Measurements from ENCODE around the gene FAXDC2. TPM values are rescaled to one million over a fixed set of nuclear protein-coding genes. Genes with fewer than 3 reads are reported as not detected.

Gene FAXDC2
- total RNA-seq, 2 donors from 2014 or later = 2.3 to 6.2 TPM

- Mint-ChIP-seq H3K4me3 (no peak overlapping the region), H3K9me3 (no peaks in the 10 kb centered on the region), H3K36me3 (ENCODE audit: low read depth) (peaks cover 60% of the 10 kb centered on the region), H3K27ac (no peak overlapping the region), H3K4me1 (peaks cover 34% of the 10 kb centered on the region), H3K27me3 (ENCODE audit: insufficient read depth) (no peaks in the 10 kb centered on the region)
- no peak for TF ChIP-seq CTCF (conservative IDR thresholded peaks at IDR 0.05)
- no peak for DNase-seq
- no peak overlapping the region for H3K4me3 ChIP-seq (ENCODE audit: low read length)
- peaks cover 70% of the 10 kb centered on the region for H3K36me3 ChIP-seq (ENCODE audit: control insufficient read depth, insufficient read depth, low read length)
- H3K9ac ChIP-seq (ENCODE audit: extremely low read depth, low read length, poor library complexity, severe bottlenecking) = no peak overlapping the region
- 80 to 98% methylated on average over 1 of the region's 2 CpGs for WGBS, 2 experiments (ENCODE audit: insufficient coverage in 1 of 2, insufficient read length in 1 of 2)
- peaks cover 19% of the 10 kb centered on the region for H3K4me1 ChIP-seq (ENCODE audit: control insufficient read depth, insufficient read depth, low read length)
- H3K27ac ChIP-seq (ENCODE audit: low read depth, low read length) = no peak overlapping the region
- no peaks in the 10 kb centered on the region for H3K9me3 ChIP-seq (ENCODE audit: control insufficient read depth, low read length)
- no peaks in the 10 kb centered on the region for H3K27me3 ChIP-seq (ENCODE audit: control insufficient read depth, insufficient read depth, low read length, poor library complexity, severe bottlenecking)
Measured at GRCh38 chr5:154818471-154819116, 31.8 kb downstream of the FAXDC2 start.

GRCh38 chr5:154817815-154818214, 32.6 kb downstream of the FAXDC2 start:
- no peak for DNase-seq
- Mint-ChIP-seq H3K36me3 (ENCODE audit: low read depth) (peaks cover 62% of the 10 kb centered on the region), H3K27ac (no peak overlapping the region), H3K4me3 (no peak overlapping the region), H3K4me1 (peaks cover 34% of the 10 kb centered on the region), H3K27me3 (ENCODE audit: insufficient read depth) (no peaks in the 10 kb centered on the region), H3K9me3 (no peaks in the 10 kb centered on the region)
- Histone ChIP-seq H3K9ac (ENCODE audit: extremely low read depth, low read length, poor library complexity, severe bottlenecking) (no peak overlapping the region), H3K27ac (ENCODE audit: low read depth, low read length) (no peak overlapping the region), H3K4me3 (ENCODE audit: low read length) (no peak overlapping the region), H3K27me3 (ENCODE audit: control insufficient read depth, insufficient read depth, low read length, poor library complexity, severe bottlenecking) (no peaks in the 10 kb centered on the region), H3K36me3 (ENCODE audit: control insufficient read depth, insufficient read depth, low read length) (peaks cover 72% of the 10 kb centered on the region), H3K4me1 (ENCODE audit: control insufficient read depth, insufficient read depth, low read length) (peaks cover 19% of the 10 kb centered on the region), H3K9me3 (ENCODE audit: control insufficient read depth, low read length) (no peaks in the 10 kb centered on the region)
- no peak for TF ChIP-seq CTCF (conservative IDR thresholded peaks at IDR 0.05)
- WGBS, 2 experiments (ENCODE audit: insufficient coverage in 1 of 2, insufficient read length in 1 of 2) = 98 to 100% methylated on average over 1 to 6 of the region's 6 CpGs

GRCh38 chr5:154816891-154817492, 33.4 kb downstream of the FAXDC2 start:
- Mint-ChIP-seq H3K4me3 (no peak overlapping the region), H3K9me3 (no peaks in the 10 kb centered on the region), H3K4me1 (peaks cover 36% of the 10 kb centered on the region), H3K27ac (peak overlapping the region; percentile 55), H3K27me3 (ENCODE audit: insufficient read depth) (no peaks in the 10 kb centered on the region), H3K36me3 (ENCODE audit: low read depth) (peaks cover 70% of the 10 kb centered on the region)
- H3K9ac ChIP-seq (ENCODE audit: extremely low read depth, low read length, poor library complexity, severe bottlenecking) = no peak overlapping the region
- WGBS, 2 experiments (ENCODE audit: insufficient coverage in 1 of 2, insufficient read length in 1 of 2) = 88 to 100% methylated on average over 1 to 3 of the region's 5 CpGs
- no peak overlapping the region for H3K4me3 ChIP-seq (ENCODE audit: low read length)
- DNase-seq = no peak
- H3K36me3 ChIP-seq (ENCODE audit: control insufficient read depth, insufficient read depth, low read length) = peaks cover 74% of the 10 kb centered on the region
- no peak for TF ChIP-seq CTCF (conservative IDR thresholded peaks at IDR 0.05)
- H3K9me3 ChIP-seq (ENCODE audit: control insufficient read depth, low read length) = no peaks in the 10 kb centered on the region
- no peak overlapping the region for H3K27ac ChIP-seq (ENCODE audit: low read depth, low read length)
- no peaks in the 10 kb centered on the region for H3K27me3 ChIP-seq (ENCODE audit: control insufficient read depth, insufficient read depth, low read length, poor library complexity, severe bottlenecking)
- H3K4me1 ChIP-seq (ENCODE audit: control insufficient read depth, insufficient read depth, low read length) = peaks cover 19% of the 10 kb centered on the region

Measured in endodermal cell (in vitro differentiated cells).